ENCODE results near the gene BHLHA9. TPM values are rescaled to one million over a fixed set of nuclear protein-coding genes. Genes with fewer than 3 reads are reported as not detected.

Gene BHLHA9
- total and polyA plus RNA-seq, 2 donors (not counting 3 experiments of a cell fraction or from before 2014, with no cell fraction given): not detected

DNA sequence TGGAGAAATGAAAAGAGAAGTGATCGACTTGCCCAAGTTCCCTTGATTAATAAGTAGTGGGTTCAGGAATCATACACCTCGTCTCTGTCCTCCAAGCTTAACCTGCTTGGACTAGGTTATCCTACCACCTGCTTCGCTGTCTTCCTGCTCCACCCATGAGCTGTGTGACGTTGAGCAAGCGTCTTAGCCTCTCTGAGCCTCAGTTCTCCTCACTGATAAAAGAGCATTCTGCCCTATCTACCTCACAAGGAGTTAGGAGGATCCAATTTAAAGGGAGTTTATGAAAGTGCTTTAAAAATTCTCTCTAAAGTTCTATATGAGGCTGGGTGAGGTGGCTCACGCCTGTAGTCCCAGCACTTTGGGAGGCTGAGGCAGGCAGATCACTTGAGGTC is 9.5 kb upstream of the BHLHA9 start:
- DNase-seq (ENCODE audit: low read depth, low spot score) (no peak), FAIRE-seq (no peak)
- Histone ChIP-seq H3K4me3 (replicated peaks in 1 of 3; ENCODE audit: insufficient read depth in 1 of 3, low read depth in 1 of 3, low read length in 3 of 3) (no peak overlapping the region), H3K27me3 (ENCODE audit: control insufficient read depth in 2 of 2, insufficient read depth in 2 of 2, low read length in 2 of 2) (peaks cover 1 to 3% of the 10 kb centered on the region in 2 experiments), H2AFZ (ENCODE audit: low read depth, low read length) (no peak overlapping the region), H3K36me3 (ENCODE audit: control insufficient read depth in 2 of 2, extremely low read depth in 1 of 2, insufficient read depth in 2 of 2, low read length in 2 of 2) (no peaks in the 10 kb centered on the region), H3K79me2 (ENCODE audit: control insufficient read depth, insufficient read depth, low read length) (no peaks in the 10 kb centered on the region), H4K20me1 (replicated peaks; ENCODE audit: control insufficient read depth, extremely low read depth, insufficient read depth, low read length) (no peaks in the 10 kb centered on the region), H3K4me1 (ENCODE audit: control insufficient read depth, extremely low read depth, insufficient read depth, low read length) (no peaks in the 10 kb centered on the region), H3K9me1 (replicated peaks; ENCODE audit: control insufficient read depth, extremely low read depth, insufficient read depth, low read length) (no peaks in the 10 kb centered on the region), H3K9ac (replicated peaks; ENCODE audit: extremely low read depth, insufficient read depth, low read length) (no peak overlapping the region), H3K4me2 (ENCODE audit: insufficient read depth, low read length) (no peak overlapping the region), H3K27ac (ENCODE audit: insufficient read depth, low read depth, low read length) (no peak overlapping the region), H3K9me3 (replicated peaks; ENCODE audit: control insufficient read depth, insufficient read depth, low read length) (no peaks in the 10 kb centered on the region)
- dilution Hi-C loops (cut with MboI; ENCODE audit: extremely low pct_ligation_motif_present, low sequenced_read_pairs): no loop called here
- intact Hi-C loops (cut with micrococcal nuclease): no loop called here
- ChIA-PET CTCF (interaction anchor here (0.8 to 2.4 kb wide), 7 partner anchors 8 to 272 kb away, joined by 3 to 33 read pairs (median 7); no protein-coding TSS in a partner anchor), POLR2A (no interaction called here)
- TF ChIP-seq, protein P1, sequence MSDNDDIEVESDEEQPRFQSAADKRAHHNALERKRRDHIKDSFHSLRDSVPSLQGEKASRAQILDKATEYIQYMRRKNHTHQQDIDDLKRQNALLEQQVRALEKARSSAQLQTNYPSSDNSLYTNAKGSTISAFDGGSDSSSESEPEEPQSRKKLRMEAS (IDR thresholded peaks at IDR 0.05; ENCODE audit: insufficient read depth, insufficient read length): no peak
- TF ChIP-seq POLR2A (IDR thresholded peaks at IDR 0.05; ENCODE audit: low read depth, low read length): no peak
- no peak for TF ChIP-seq POLR2AphosphoS5 (IDR thresholded peaks at IDR 0.05; ENCODE audit: insufficient read depth, low read depth, low read length)
- TF ChIP-seq FOS (IDR thresholded peaks at IDR 0.05; ENCODE audit: borderline replicate concordance, insufficient read depth, low read length): no peak
- no peak for TF ChIP-seq EZH2 (IDR thresholded peaks at IDR 0.05; ENCODE audit: borderline replicate concordance, low read depth, low read length, severe bottlenecking)
- TF ChIP-seq MYC (IDR thresholded peaks at IDR 0.05; ENCODE audit: low read depth, low read length): no peak
- TF ChIP-seq, protein P2, sequence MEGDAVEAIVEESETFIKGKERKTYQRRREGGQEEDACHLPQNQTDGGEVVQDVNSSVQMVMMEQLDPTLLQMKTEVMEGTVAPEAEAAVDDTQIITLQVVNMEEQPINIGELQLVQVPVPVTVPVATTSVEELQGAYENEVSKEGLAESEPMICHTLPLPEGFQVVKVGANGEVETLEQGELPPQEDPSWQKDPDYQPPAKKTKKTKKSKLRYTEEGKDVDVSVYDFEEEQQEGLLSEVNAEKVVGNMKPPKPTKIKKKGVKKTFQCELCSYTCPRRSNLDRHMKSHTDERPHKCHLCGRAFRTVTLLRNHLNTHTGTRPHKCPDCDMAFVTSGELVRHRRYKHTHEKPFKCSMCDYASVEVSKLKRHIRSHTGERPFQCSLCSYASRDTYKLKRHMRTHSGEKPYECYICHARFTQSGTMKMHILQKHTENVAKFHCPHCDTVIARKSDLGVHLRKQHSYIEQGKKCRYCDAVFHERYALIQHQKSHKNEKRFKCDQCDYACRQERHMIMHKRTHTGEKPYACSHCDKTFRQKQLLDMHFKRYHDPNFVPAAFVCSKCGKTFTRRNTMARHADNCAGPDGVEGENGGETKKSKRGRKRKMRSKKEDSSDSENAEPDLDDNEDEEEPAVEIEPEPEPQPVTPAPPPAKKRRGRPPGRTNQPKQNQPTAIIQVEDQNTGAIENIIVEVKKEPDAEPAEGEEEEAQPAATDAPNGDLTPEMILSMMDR (IDR thresholded peaks at IDR 0.05; ENCODE audit: extremely low read depth in 1 of 2, insufficient read depth in 1 of 2, low read depth in 1 of 2, low read length in 2 of 2): no peak
- no peak for TF ChIP-seq JUN (IDR thresholded peaks at IDR 0.05; ENCODE audit: borderline replicate concordance, insufficient read depth, insufficient read length, low read depth)
- TF ChIP-seq GATA2 (IDR thresholded peaks at IDR 0.05; ENCODE audit: insufficient read depth, insufficient read length, low read depth, low read length): no peak
- no TSS peak for BruUV-seq (replicated peaks)

All from endothelial cell of umbilical vein (primary cell).